ENCODE data around the gene TMEM258.

DNA sequence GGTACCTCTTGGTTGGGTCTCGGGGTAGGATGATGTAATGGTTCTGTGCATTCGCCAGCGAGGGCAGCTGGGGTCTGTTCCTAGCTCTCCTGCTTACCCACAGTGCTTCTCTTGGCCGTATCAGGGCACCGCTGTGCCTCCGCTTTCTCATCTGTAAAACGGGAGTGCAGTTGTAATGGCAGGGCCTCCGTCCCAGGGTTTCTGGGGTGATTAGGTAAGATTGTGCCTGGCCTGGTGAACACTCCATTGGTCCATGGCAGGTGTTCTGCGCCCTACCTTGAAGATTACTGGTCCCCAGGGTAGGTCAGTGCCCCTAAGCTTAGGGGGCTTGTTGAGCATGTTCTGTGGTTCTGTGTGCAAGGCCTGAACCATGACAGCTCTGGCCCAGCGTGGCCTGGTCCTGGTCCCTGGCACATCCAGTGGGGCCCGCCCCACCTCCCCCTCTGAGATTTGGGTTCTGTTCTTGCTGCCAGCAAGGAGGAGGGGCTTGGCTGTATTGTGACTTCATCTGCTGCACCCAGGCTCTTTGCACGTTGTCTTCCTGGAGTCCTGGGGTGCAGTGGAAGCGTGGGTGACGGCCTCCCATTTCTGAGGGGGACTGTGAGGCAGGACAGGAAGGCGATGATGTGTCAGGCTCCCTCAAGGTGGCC, 35.1 kb downstream of the TMEM258 start:
- no peak for TF ChIP-seq CTCF (IDR thresholded peaks at IDR 0.05)
- TF ChIP-seq ZFX (IDR thresholded peaks at IDR 0.05; ENCODE audit: borderline replicate concordance), result no peak
